ENCODE measurements around the gene DYNLT2B. TPM values are rescaled to one million over a fixed set of nuclear protein-coding genes. Genes with fewer than 3 reads are reported as not detected.
"Not testable (repeated sequence)": the region's sequence is repeated elsewhere in the genome, so short reads cannot be mapped to it uniquely, and the experiment has no call there.

Gene DYNLT2B
- total and polyA plus RNA-seq, 8 donors = 3.3 to 23.0 (median 12.8) TPM; not detected in 4

- Histone ChIP-seq H3K27me3 (no peaks in the 10 kb centered on the region), H3K36me3 (no peaks in the 10 kb centered on the region), H3K27ac (no peak overlapping the region), H3K9me3 (no peaks in the 10 kb centered on the region), H3K4me3 (no peak overlapping the region), H3K4me1 (peaks cover 0 to 15% (median 8%) of the 10 kb centered on the region in 4 donors)
- no peak for DNase-seq
- TF ChIP-seq CTCF (IDR thresholded peaks at IDR 0.05) (no peak), POLR2A (IDR thresholded peaks at IDR 0.05) (no peak), POLR2AphosphoS5 (IDR thresholded peaks at IDR 0.05) (no peak), EP300 (IDR thresholded peaks at IDR 0.05) (no peak)
- 93 to 97% (median 96%) methylated on average over 3 of the region's 3 CpGs for WGBS, 5 donors
- intact Hi-C loops (cut with DNase I; ENCODE audit: low total_unique reads) = no loop called here
These were observed 3.4 kb downstream of the DYNLT2B start for GRCh38 chr3:196314597-196314996.

GRCh38 chr3:196314086-196314485, 4.0 kb downstream of the DYNLT2B start:
- H3K36me3 ChIP-seq; H3K27ac ChIP-seq; H3K4me3 ChIP-seq; intact Hi-C loops (cut with DNase I; ENCODE audit: low total_unique reads); H3K9me3 ChIP-seq; DNase-seq; H3K27me3 ChIP-seq: not testable (repeated sequence)
- peaks cover 0 to 13% (median 7%) of the 10 kb centered on the region in 4 donors for H3K4me1 ChIP-seq
- WGBS, 5 donors = 87 to 90% (median 88%) methylated on average over 7 of the region's 7 CpGs

- H3K4me3 ChIP-seq; intact Hi-C loops (cut with DNase I; ENCODE audit: low total_unique reads); DNase-seq; H3K9me3 ChIP-seq; H3K4me1 ChIP-seq; H3K27me3 ChIP-seq; H3K27ac ChIP-seq: not testable (repeated sequence)
- 85 to 89% (median 86%) methylated on average over 5 to 8 of the region's 8 CpGs for WGBS, 5 donors
- peaks cover 0 to 28% (median 0%) of the 10 kb centered on the region in 4 donors for H3K36me3 ChIP-seq
These were observed 15.1 kb downstream of the DYNLT2B start for GRCh38 chr3:196302960-196303359.

GRCh38 chr3:196302551-196302950, 15.5 kb downstream of the DYNLT2B start:
- intact Hi-C loops (cut with DNase I; ENCODE audit: low total_unique reads); H3K4me3 ChIP-seq: not testable (repeated sequence)
- 73 to 90% (median 86%) methylated on average over 7 to 8 of the region's 10 CpGs for WGBS, 5 donors

GRCh38 chr3:196298521-196298920, 19.5 kb downstream of the DYNLT2B start:
- Histone ChIP-seq H3K9me3 (no peaks in the 10 kb centered on the region), H3K4me1 (no peaks in the 10 kb centered on the region), H3K27me3 (no peaks in the 10 kb centered on the region), H3K4me3 (no peak overlapping the region), H3K27ac (no peak overlapping the region), H3K36me3 (peaks cover 0 to 20% (median 2%) of the 10 kb centered on the region in 4 donors)
- WGBS, 5 donors = 44 to 84% (median 65%) methylated on average over 2 of the region's 2 CpGs
- no peak for DNase-seq
- intact Hi-C loops (cut with DNase I; ENCODE audit: low total_unique reads) = no loop called here
- no peak for TF ChIP-seq EP300 (IDR thresholded peaks at IDR 0.05)
- no peak for TF ChIP-seq POLR2A (IDR thresholded peaks at IDR 0.05)

More at GRCh38 chr3:196302551-196302950, 15.5 kb downstream of the DYNLT2B start:
- H3K27me3 ChIP-seq, DNase-seq, H3K4me1 ChIP-seq, H3K9me3 ChIP-seq, H3K27ac ChIP-seq: not testable (repeated sequence)
- peaks cover 0 to 28% (median 0%) of the 10 kb centered on the region in 4 donors for H3K36me3 ChIP-seq

- intact Hi-C loops (cut with DNase I; ENCODE audit: low total_unique reads) = no loop called here
- H3K4me3 ChIP-seq = no peak overlapping the region
- H3K4me1 ChIP-seq = peaks cover 0 to 7% (median 6%) of the 10 kb centered on the region in 4 donors
- H3K27ac ChIP-seq = no peak overlapping the region
- peaks cover 0 to 4% (median 1%) of the 10 kb centered on the region in 4 donors for H3K36me3 ChIP-seq
- DNase-seq = no peak
- H3K9me3 ChIP-seq = no peaks in the 10 kb centered on the region
- H3K27me3 ChIP-seq = no peaks in the 10 kb centered on the region
- TF ChIP-seq POLR2AphosphoS5 (IDR thresholded peaks at IDR 0.05) (no peak), EP300 (IDR thresholded peaks at IDR 0.05) (no peak), POLR2A (IDR thresholded peaks at IDR 0.05) (no peak), CTCF (IDR thresholded peaks at IDR 0.05) (no peak)
- 73 to 82% (median 79%) methylated on average over 5 of the region's 5 CpGs for WGBS, 5 donors
These were observed 25.6 kb downstream of the DYNLT2B start for GRCh38 chr3:196292286-196292923.

All from stomach (tissue), 9 donors.